Germinal center (tissue), 1 donor: Measurements from ENCODE around the gene TTC31.
"Not testable (repeated sequence)": the region's sequence is repeated elsewhere in the genome, so short reads cannot be mapped to it uniquely, and the experiment has no call there.

Experiments
- DNase-seq: peaks from one replicate; pipeline ENCODE4 v3.0.0; 2012; ENCODE audit warnings: mixed read lengths, low spot score

Gene TTC31

DNA sequence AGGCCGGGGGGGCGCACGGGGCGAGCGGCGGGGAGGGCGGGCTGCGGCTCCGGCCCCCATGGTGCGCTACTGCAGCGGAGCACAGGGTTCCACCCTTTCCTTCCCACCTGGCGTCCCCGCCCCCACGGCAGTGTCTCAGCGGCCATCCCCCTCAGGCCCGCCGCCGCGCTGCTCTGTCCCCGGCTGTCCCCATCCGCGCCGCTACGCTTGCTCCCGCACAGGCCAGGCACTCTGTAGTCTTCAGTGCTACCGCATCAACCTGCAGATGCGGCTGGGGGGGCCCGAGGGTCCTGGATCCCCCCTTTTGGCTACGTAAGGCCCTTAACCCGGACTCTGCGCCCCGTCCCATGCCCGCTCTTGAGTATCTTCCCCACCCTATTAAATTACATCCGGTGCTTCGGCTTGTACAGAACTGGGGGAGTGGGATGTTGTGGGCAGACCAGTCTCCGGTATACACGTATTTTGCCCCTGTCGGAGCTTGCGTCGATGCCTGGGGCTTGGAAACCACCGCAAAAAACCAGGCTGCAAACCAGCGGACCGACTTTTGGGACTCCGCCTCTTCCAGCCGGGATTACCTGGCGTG is 25.2 kb upstream of the TTC31 start:
- DNase-seq, result peak; percentile 84

- peak; percentile 98 for DNase-seq
Measured at GRCh38 chr2:74458132-74458937, 24.5 kb upstream of the TTC31 start, which contains the start of gene WBP1. TSS of gene WBP1 (plus strand) at chr2:74458438. CDS start at chr2:74458603, 165 bp downstream.

GRCh38 chr2:74458938-74459363 is 23.9 kb upstream of the TTC31 start:
- no peak for DNase-seq

DNA sequence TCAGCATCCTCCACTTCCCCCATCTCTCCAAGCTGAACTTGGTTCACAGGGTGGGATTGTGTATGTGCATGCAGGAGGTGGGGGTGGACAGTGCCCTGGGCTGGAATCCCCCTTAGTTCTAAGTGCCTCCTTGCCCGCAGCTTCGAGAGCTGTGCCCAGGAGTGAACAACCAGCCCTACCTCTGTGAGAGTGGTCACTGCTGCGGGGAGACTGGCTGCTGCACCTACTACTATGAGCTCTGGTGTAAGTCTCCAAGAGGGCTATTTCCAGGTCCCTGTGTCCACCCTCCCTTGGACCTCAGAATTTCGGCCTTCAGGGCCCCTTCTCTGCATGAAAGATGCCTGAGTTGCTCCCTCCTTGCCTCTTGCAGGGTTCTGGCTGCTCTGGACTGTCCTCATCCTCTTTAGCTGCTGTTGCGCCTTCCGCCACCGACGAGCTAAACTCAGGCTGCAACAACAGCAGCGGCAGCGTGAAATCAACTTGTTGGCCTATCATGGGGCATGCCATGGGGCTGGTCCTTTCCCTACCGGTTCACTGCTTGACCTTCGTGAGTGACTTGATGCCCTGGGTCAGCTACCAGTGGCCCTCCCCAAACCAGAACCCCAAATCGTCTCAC is 23.3 kb upstream of the TTC31 start:
- not testable (repeated sequence) for DNase-seq

GRCh38 chr2:74460187-74460586 is 22.7 kb upstream of the TTC31 start:
- not testable (repeated sequence) for DNase-seq

- DNase-seq, result no peak
Measured at GRCh38 chr2:74461187-74462053, 21.5 kb upstream of the TTC31 start.

- no peak for DNase-seq
Measured at GRCh38 chr2:74462054-74462785, 20.7 kb upstream of the TTC31 start.

GRCh38 chr2:74462786-74463105 is 20.1 kb upstream of the TTC31 start:
- DNase-seq, result no peak

DNA sequence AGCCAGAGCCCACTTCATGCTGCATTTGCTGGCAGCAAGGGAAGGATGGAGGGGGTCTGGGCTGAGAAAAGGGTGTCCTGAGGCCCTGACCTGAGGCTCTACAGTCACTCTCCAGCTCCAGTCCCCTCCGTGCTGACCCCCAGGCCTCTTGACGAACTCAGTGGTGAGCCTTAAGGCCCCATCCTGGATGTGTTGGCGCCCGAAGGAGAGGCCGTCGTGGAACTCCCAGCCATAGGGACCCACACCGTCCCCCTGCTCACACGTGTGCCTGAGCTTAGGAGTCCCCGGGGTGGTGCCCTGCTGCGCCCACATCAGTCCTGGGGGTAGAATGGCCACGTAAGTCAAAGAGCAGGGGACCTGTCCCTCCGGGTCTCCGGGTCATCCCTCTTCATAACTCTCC is 18.5 kb upstream of the TTC31 start:
- DNase-seq, result no peak

GRCh38 chr2:74470742-74471141 is 12.1 kb upstream of the TTC31 start:
- DNase-seq, result not testable (repeated sequence)

- no peak for DNase-seq
Measured at GRCh38 chr2:74471332-74472065, 11.4 kb upstream of the TTC31 start.

DNA sequence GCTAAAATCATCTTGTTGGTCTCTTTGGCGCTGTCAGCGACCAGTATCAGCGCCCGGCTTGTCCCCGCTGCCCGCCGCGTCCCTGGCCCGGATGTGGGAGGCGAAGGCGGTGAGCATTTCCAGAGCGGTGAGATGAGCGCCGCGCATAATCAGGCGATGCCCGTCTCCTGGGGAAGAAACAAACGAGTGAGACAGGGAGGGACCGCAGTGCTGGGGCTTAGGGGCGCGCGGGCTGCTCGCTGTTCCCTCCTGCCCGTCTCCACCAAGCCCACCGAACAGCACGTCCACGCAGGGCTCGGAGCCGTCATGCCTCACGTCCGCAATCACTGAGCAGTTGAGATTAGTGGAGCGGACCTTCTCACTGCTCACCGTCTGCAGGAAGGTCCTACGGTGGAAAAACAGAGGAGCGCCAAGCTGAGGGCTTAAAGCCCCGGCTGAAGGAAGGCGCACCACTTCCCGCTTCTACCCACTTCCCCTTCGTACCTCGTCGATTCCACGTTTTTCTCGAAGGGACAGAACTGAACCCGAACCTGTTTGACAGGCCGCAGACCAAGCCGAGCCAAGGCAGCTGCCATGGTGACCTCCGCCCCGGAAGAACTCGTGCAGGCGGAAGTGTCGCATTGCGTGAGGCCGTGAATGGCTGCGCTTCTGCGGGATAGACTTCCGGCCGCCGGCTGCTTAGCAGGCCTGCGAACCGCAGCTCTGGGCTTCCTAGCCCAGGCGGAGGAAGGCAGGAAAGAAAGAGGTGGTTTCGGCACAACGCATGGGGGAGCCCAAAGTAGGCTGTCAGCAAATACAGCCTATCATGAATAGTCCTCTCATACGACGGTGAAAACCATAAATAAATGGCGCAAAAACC is 10.6 kb upstream of the TTC31 start, which contains the start of gene MRPL53:
TSS of gene MRPL53 (minus strand) at position 595 of the 859 bp plus-strand sequence. CDS start at position 575, 20 bp downstream.
- peak; percentile 78 for DNase-seq

DNA sequence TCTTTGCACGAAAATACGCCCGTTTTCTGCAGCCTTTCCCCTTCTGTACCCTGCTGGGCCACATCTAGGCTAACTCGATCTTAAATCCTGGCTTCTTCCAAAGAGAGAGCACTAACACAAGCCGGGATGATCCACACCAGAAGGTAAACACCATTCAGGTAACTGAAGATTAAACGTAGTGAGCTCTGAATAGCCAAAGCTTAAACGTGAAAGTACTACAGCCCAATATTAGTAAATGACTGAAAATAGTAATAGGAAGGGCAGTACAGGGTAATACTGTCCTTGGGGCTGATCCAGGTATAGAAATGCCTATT is 10.0 kb upstream of the TTC31 start:
- DNase-seq, result no peak

DNA sequence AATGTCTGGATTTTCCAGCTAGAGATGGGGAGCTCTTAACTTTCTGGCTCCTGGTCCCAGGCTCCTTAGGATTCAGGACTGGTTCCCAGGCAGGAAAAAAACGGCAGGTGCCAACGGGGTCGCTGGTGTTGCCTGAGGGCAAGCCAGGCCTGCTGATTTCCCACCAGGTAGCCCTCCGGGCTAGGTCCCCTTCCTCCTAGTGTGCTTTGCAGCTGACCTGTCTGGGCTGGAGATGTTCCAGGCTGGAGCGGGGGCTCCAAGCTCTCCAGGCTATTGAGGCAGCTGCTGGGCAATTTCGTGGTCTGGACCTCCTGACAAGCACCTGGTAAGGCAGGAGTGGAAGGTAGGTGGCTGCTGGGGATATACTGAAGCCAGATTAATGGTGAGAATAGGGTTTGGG is 8.4 kb upstream of the TTC31 start:
- no peak for DNase-seq

GRCh38 chr2:74474899-74475298 is 8.0 kb upstream of the TTC31 start:
- no peak for DNase-seq

GRCh38 chr2:74481431-74481830 is 1.4 kb upstream of the TTC31 start:
- no peak for DNase-seq

- DNase-seq, result peak; percentile 63
Measured at GRCh38 chr2:74481961-74482800, 700 bp upstream of the TTC31 start.

GRCh38 chr2:74483675-74484164 is 839 bp downstream of the TTC31 start:
- not testable (repeated sequence) for DNase-seq

- no peak for DNase-seq
Measured at GRCh38 chr2:74486141-74486540, 3.3 kb downstream of the TTC31 start.
